ENCODE data around the gene ANKRD24.
A peak's percentile ranks its signal among the peaks of the same experiment; 100 is the strongest.
"Not testable (repeated sequence)": the region's sequence is repeated elsewhere in the genome, so short reads cannot be mapped to it uniquely, and the experiment has no call there.

Gene ANKRD24

DNA sequence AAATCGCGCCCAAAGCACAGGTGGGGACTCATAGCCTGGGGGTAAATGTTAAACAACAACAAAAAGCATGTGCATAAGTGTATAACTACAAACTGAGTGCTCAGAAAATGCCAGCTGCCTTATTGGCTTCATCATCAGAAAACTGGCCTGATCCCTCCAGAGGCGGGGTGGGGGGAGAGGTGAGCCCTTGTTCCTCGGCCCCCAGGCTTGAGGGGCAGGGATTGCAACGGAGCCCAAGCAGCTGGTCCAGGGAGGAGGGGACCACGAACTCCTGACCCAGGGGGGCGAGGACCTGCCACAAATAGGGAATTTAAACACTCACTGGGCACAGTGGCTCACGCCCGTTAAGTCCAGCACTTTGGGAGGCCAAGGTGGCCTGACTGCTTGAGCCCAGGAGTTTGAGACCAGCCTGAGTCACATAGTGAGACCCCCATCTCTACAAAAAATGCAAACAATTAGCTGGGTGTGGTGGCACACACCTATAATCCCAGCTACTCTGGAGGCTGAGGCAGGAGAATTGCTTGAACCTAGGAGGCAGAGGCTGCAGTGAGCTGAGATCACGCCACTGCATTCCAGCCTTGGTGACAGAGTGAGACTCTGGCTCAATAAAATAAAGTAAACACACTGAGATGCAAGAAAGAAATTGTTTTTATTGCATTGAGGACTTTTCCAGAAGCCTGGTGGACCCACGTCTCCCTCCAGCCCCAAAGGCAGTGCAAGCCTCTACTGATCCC, 8.8 kb upstream of the ANKRD24 start:
- DNase-seq (ENCODE audit: low spot score): no peak

DNA sequence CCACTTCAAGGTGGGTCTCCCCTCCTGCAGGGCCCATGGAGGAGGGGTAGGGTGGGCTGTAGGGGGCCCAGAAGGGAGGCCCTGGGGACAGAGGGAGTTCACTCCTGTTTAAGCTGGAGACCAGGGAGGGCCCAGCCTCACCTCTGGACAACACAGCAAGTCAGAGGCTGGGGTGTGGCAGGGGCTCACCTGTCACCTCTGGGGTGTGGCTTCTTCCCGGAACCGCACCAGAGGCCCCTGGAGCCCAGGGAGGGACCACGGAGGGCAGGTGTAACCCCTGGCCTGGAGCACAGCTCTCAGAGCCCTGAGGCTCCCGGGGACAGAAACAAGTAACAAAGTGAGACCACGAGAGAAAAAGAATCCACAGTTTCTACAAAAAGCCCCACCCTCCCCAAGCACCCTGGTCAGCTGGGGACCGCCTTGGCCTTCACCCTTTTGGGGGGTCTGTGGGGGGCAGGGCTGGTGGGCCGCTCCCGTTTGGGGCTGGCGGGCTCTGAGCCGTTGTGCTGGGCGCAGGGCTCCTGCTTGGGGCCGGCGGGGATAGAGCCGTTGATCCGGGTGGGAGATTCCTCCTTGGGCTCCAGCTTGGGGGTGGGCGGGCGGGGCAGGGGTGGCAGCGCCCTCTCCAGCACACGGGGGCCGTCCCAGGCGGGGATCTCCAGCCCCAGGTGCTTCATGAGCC, 8.1 kb upstream of the ANKRD24 start:
- no peak for DNase-seq (ENCODE audit: low spot score)

DNA sequence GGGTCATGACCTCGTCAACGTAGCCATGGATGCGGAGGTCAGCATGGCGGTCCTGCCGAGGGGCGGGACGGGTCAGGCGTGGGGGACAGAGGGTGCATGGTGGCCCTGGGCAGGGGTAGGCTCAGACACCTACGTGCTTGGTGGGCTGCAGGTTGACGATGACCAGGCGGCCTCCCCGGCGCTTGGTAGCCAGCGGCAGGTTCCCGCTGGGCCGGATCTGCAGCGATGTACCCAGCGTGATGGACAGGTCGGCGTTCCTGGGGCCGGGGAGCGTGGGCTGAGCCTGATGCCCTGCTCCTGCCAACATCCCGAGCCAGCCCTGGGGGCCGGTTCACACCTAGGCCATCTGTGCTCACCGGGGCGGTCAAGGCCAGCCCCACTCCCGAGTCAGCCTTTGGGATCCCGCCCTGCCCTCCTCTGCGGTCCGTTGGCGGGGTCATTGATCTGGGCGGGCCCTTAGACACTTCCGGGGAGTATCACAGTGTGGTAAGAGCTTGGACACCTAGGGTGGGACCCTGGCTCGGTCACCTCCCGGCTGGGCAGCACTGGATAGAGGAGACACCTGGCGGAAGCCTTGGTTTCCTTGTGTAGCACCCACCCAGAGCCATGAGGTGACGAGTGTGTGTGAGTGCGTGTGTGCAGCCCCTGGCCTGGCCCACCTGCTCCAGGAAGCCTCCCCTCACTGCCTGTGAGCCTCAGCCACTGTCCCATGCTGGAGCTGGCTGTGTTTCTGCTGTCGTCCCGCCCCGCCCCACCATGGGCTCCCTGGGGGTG, 7.4 kb upstream of the ANKRD24 start:
- DNase-seq (ENCODE audit: low spot score): no peak

DNA sequence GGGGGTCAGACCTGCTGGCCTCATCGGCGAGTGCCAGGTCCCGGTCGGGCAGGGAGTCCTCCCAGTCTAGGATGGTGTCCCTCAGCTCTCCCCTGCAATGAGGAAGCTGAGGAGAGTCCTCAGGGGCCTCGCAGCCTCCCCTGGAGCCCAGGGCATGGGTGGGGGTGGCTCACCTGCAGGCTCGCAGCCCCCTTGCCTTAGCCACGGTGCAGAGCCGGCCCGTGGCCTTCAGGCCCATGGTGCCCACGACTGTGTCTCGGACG, 6.9 kb upstream of the ANKRD24 start:
- no peak for DNase-seq (ENCODE audit: low spot score)

DNA sequence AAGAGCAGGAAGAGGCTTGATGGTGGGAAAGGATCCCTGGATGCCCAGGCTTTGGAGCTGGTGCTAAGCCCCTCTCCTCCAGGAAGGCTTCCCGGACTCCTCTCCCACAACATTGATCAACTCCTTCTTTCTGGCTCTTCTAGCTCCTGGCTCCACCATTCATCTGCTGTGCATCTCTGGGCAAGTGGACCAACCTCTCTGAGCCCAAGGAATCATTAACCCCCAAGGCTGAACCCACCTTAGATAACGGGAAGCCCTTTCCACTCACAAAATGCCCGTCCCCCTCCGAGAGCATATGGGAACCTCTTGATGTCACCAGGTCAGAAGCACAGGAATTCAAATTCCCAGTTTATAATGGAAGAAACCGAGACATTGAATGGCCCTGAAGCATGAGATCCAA, 5.3 kb upstream of the ANKRD24 start:
- DNase-seq (ENCODE audit: low spot score): no peak

DNA sequence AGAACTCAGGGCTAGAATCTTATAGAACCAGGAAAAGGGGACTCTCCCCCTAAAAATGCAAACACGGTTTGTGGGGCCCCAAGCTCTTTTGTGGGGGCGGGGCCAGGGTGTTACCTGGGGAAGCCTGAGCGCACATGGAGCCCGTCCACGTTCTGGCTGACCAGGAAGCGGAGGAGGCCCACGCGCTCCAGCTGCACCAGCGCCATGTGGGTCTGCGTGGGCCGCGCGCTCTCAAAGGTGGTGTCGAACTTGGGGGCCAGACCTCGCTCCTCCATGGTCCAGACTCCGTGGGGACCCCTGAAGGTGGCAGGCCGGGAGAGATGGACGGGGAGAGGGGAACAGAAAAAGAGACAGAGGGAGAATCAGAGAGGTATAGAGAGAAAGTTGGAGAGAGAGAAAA, 3.5 kb upstream of the ANKRD24 start:
- DNase-seq (ENCODE audit: low spot score): no peak

DNA sequence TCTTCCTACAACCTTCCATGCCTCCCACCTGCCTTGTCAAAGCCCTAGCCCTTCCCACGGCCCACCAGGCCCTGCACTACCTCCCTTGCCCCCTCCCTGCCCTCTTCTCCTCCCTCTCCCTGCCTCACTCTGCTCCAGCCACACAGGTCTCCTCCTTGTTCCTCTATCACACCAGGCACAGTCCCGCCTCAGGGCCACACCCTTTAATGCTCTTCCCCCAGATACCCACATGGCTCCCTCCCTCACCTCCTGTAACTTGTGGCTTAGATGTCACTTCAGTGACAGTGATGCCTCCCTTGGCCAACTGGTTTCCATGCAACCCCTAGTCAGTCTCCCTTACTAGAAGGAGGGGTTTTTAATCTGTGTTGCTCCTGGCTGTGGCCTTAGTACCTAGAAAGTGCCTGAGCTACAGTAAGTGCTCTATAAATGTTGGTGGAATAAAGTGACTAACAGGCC, 1.4 kb upstream of the ANKRD24 start:
- no peak for DNase-seq (ENCODE audit: low spot score)

DNA sequence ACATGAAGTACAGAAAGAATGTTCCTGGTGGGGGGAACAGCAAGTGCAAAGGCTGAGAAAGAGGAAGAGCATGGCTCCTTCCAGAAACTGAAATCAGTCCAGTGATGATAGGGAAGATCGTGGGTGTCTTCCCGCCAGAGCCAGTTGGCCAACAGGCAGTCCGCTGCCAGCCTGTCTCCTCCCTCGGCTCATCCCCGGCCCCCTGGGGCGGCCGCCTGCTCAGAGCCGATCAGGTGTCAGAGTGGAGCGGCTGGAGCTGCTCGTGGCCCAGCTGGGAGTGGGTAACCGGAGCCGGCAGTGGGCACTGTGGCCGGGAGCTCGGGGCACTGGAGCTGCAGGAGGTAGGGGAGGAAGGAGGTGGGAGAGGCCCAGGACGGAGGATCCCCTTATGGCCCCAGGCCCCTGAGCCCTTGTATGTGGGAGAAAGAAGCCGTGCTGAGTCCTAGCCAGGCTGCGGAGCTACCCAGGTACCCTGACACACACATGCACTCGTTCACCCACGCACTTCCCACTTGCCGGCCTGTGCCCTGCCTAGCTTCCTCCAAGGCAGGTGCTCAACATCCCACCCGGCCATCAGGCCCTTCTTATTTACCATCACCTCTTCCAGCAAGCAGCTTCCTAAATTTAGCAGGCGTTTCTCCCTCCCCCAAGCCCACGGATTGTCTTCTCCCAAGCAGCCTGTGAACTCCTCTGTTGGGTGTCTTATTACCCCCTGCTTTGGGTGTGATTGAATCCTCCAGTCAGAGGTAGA, 1.7 kb downstream of the ANKRD24 start:
- DNase-seq (ENCODE audit: low spot score): no peak

DNA sequence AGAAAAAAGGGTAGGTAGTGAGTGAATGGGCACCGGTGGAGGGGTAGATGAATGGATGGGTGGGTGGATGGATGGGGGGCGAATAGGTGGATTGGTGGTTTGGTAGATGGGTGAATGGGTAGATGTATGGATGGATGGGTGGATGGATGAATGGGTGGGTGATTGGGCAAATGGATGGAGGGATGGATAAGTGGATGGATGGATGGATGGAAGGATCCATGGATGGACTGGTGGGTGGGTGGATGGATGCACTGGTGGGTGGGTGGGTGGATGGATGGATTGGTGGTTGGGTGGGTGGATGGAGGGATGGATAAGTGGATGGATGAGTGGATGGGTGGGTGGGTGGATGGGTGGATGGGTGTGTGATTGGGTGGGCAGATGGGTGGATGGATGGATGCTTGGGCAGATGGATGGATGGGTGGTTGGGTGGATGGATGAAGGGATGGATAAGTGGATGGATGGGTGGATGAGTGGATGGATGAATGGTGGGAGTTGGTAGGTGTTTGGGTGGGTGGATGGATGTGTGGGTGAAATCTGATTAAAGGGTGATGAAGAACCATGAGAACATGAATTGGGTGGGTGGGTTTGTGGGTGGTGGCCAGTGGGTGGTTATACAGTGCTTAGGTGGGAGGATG, 2.3 kb downstream of the ANKRD24 start:
- no peak for DNase-seq (ENCODE audit: low spot score)

DNA sequence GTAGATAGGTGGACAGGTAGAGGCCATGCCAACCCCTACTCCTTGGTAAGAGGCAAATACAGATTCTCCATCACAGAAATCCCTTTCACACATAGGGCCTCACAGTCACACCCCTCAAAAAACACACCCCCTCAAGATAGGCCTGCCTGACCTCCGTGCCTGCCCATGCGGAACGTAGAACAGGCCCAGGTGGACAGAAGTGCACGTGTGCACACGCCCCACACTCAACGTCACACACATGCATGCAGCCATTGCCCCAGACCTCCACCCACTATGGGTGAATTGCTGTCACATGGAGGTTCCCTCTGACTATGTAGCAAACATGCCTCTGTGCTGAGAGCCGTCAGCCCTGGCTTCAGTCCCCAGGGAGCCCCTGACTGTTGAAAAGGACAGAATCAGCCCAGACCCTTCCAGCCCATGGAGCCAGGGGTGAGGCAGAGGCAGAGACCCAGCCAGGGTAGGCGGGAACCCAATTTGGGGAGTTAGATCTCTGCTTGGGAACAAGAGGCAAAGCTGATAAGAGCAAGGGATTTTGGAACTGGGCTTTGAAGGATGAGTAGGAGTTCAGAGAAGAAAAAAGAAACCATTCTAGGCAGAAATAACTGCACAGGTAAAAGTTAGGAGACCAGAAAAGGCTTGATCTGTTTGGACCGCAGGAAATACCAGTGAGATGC, 3.1 kb downstream of the ANKRD24 start:
- no peak for DNase-seq (ENCODE audit: low spot score)

DNA sequence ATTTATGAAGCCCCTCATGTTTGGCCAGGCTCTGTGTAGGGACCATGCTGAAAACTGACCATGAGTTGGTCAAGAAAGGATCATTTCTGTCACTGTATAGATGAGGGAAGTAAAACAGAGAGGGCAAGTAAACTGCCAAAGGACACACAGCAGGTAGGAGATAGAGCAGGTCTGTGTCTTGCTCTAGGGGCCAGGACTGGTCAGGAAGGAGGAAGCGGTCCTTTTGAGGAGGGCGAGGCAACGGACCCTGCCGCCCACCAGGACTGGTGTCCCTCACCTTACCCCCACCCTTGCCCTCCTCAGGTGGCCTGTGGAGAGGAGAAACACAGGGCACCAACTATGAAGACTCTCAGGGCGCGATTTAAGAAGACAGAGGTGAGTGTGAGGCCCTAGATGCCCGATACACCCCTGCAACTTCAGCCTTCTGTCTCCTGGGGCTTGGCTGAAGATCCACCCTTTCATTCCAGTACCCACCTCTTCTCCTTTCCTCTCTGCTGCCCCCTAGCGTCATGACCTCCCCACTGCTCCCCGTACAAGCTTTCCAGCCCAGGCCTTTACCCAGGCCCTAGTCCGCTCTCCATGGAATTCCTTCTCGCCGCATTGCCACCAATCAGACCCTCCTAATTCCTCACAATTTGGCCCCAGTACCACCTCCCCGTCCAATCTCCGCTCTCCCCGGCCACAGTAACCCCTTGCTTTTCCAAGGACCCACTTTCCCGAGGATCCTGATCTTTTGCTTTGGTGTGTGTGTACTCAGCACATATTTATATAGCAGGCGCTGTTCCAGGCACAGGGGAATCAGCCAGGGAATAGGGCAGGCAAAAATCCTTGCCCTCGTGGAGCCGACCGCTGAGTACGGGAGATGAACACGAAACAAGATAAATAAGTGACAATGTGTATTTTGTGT, 3.9 kb downstream of the ANKRD24 start:
- DNase-seq (ENCODE audit: low spot score): peak; percentile 78

DNA sequence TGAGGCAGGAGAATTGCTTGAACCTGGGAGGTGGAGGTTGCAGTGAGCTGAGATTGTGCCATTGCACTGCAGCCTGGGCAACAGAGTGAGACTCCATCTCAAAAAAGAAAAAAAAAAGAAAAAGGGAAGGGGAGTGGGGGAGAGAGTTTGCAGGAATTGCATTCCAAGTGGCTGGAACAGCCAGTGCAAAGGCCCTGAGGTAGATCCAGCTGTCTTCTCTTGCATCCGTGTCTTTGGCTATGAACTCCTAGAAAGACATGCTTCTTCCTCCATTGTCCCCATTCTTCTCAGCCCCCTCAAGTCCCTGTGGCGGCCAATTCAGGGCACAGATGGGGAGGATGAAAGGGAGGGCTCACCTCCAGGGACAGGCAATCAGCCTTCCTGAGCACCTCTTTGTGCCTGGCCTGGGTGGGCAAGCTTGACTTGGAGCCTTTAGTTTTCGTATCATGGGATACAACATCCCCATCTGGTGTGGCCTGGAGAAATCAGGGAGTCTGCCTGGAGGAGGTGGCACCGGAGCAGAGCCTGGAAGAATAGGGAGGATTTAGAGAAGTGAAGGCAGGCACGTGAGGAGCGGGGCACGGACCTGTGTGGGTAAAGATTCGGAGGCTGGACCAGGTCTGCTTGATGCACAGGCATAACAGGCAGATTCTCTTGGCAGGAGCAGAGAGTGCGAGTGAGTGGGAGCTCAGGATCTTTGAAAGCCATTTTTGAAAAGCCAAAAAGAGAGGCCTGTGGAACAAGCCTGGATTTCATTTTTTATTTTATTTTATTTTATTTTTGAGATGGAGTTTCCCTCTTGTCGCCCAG, 5.0 kb downstream of the ANKRD24 start:
- DNase-seq (ENCODE audit: low spot score): no peak

DNA sequence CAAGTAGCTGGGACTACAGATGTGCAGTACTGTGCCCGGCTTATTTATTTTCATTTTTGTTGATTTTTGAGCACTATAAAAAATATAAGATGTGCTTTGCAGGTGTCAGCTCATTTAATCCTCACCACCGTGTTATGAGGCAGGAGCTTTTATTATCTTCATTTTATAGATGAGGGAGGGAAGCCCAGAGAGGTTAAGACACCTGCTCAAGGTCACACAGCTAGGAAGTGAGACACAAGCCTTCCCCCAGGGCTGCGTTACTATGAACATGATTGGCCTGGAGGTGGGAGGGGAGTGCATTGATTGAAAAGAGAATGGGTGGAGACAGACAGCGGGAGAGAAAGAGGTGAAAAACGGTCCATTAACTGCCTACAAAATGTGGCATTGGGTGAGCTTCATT, 7.2 kb downstream of the ANKRD24 start:
- DNase-seq (ENCODE audit: low spot score): no peak

DNA sequence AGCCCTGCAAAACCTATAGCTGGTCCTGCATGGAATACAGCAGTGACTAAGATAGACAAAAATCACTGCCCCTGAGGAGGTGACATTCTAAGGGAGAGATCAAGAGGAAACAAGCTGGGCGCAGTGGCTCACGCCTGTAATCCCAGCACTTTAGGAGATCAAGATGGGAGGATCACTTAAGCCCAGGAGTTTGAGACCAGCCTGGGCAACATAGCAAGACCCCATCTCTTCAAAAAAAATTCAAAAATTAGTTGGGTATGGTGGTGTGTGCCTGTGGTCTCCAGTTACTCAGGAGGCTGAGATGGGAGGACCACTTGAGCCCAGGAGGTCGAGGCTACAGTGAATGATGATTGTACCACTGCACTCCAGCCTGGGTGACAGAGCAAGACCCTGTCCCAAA, 10.0 kb downstream of the ANKRD24 start:
- DNase-seq (ENCODE audit: low spot score): not testable (repeated sequence)

DNA sequence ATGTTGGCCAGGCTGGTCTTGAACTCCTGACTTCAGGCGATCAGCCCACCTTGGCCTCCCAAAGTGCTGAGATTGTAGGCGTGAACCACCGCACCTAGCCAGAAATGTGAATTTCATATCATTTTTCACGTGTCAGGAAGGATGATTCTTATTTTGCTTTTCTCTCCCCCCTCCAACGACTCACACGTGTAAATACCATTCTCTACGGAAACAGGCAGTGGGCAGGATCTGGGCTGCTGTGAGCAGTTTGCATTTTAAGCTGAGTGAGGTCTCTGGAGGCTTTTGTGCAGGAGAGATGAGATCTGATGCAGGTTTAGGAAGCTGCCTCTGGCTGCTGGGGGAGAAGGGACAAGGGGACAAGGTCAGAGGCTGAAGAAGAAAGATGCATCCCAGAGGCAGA, 11.9 kb downstream of the ANKRD24 start:
- DNase-seq (ENCODE audit: low spot score): no peak

DNA sequence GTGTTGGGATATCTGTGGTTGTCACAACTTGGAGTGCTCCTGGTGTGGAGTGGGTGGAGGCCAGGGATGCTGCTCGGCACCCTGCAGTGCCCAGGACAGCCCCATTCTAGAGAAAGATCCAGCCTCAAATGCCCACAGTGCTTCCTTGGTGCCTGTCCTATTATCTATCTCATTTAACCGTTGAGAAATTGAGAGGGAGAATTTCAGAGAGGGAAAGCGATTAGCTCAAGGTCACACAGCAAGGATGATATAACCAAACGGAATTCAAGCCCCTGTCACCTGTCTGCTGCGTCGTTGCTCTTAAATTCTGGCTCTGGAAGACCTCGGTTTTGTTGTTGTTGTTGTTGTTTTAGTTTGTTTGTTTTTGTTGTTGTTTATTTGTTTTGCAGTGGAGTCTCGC, 13.5 kb downstream of the ANKRD24 start:
- no peak for DNase-seq (ENCODE audit: low spot score)

DNA sequence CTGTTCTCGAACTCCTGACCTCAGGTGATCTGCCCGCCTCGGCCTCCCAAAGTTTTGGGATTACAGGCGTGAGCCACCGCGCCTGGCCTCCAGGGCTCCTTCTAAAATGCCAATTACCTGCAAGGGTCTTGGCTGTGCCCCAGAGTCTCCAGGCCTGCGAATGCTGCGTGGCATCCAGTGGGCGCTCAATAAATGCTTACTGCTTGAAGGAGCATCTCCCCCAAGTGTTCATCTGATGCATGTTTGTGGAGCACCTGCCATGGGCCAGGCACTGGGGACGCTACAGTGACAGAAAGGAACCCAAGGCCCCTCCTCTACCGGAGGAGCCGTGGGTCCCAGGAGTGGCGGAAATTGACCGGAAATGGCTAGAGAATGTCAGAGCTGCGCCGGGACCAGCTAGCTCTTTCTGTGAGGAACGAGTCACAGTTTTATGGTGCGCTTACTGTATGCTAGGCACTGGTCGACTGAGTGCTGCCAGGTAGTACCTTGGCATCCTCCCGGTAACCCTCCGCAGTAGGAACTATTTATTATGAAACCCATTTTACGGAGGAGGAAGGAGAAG, 14.2 kb downstream of the ANKRD24 start:
- no peak for DNase-seq (ENCODE audit: low spot score)

DNA sequence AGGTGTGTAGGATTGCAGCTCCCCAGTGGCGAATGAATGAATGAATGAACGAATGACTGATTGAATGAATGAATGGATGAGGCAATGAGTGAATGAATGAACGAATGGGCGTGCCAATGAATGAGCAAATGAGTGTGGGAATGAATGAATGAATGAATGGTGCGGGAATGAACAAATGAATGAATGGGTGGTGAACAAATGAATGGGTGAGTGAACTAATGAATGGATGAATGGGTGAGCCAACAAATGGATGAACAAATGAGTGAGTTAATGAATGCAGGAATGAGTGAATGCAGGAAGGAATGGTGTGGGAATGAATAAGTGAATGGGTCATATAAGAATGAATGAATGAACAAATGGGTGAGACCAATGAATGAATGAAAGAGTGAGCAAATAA, 14.7 kb downstream of the ANKRD24 start:
- no peak for DNase-seq (ENCODE audit: low spot score)
